Stimulated activated naive CD8-positive, alpha-beta T cell treated with anti-CD3 and anti-CD28 coated beads, Interleukin-15, amount 100 ng/mL, for 72 hours (primary cell): ENCODE measurements around the gene ZNF655.
"Not testable (repeated sequence)": the region's sequence is repeated elsewhere in the genome, so short reads cannot be mapped to it uniquely, and the experiment has no call there.

Experiments used
- ATAC-seq: fragments of 150-1000 bp; cut with Tn5 transposase; 2 replicates; pipeline ENCODE4 v1.10.0; 2021; ENCODE audit warnings: mild to moderate bottlenecking, moderate library complexity
- DNase-seq, 2 donors: peaks; one replicate each; pipeline ENCODE4 v3.0.0; 2021 to 2022
- H3K27ac Mint-ChIP-seq, 2 donors: one replicate each; pipeline ENCODE4 v1.8.0; 2022; ENCODE audit warnings: mild to moderate bottlenecking in 2 of 2, mixed read lengths in 2 of 2, moderate library complexity in 2 of 2
- H3K27me3 Mint-ChIP-seq: one replicate; pipeline ENCODE4 v1.8.0; 2022; ENCODE audit warnings: mixed read lengths
- H3K4me1 Mint-ChIP-seq: one replicate; pipeline ENCODE4 v1.8.0; 2022; ENCODE audit warnings: mild to moderate bottlenecking, mixed read lengths
- H3K4me3 Mint-ChIP-seq, 2 donors: one replicate each; pipeline ENCODE4 v1.8.0; 2022; ENCODE audit warnings: mild to moderate bottlenecking in 2 of 2, mixed read lengths in 2 of 2, moderate library complexity in 1 of 2
- H3K9me3 Mint-ChIP-seq, 2 donors: one replicate each; pipeline ENCODE4 v1.8.0; 2022; ENCODE audit warnings: mixed read lengths in 2 of 2

ZNF655 gene

GRCh38 chr7:99551767-99552463 is 6.5 kb upstream of the ZNF655 start, which contains the start of gene FAM200A:
Gene FAM200A, minus strand, starts transcription at chr7:99552114. Its CDS starts 3,707 bp downstream, at chr7:99548407.
- H3K9me3 Mint-ChIP-seq: no peaks in the 10 kb centered on the region
- H3K4me1 Mint-ChIP-seq: peaks cover 36% of the 10 kb centered on the region
- peak within 1 kb of the TSS; percentile 90 to 96 for H3K27ac Mint-ChIP-seq
- peak; percentile 72 to 81 for DNase-seq
- H3K4me3 Mint-ChIP-seq: peak within 1 kb of the TSS; percentile 90 to 91
- peak; percentile 100 for ATAC-seq
- H3K27me3 Mint-ChIP-seq: no peaks in the 10 kb centered on the region

GRCh38 chr7:99553039-99553438 is 5.4 kb upstream of the ZNF655 start:
- Mint-ChIP-seq H3K27me3 (no peaks in the 10 kb centered on the region), H3K27ac (no peak overlapping the region), H3K4me1 (peaks cover 43% of the 10 kb centered on the region), H3K4me3 (no peak overlapping the region), H3K9me3 (no peaks in the 10 kb centered on the region)
- DNase-seq (no peak), ATAC-seq (no peak)

- Mint-ChIP-seq H3K27me3 (no peaks in the 10 kb centered on the region), H3K4me3 (no peak overlapping the region), H3K4me1 (peaks cover 43% of the 10 kb centered on the region), H3K27ac (no peak overlapping the region), H3K9me3 (no peaks in the 10 kb centered on the region)
- DNase-seq (no peak), ATAC-seq (no peak)
Observed at GRCh38 chr7:99554939-99555338, 3.5 kb upstream of the ZNF655 start.

- H3K9me3 Mint-ChIP-seq: no peaks in the 10 kb centered on the region
- DNase-seq: no peak
- ATAC-seq: no peak
- H3K27me3 Mint-ChIP-seq: no peaks in the 10 kb centered on the region
- H3K4me3 Mint-ChIP-seq: peak overlapping the region; percentile 92 to 100
- H3K27ac Mint-ChIP-seq: peak overlapping the region; percentile 71 to 86
- peaks cover 52% of the 10 kb centered on the region for H3K4me1 Mint-ChIP-seq
Observed at GRCh38 chr7:99557196-99557607, 1.2 kb upstream of the ZNF655 start.

- Mint-ChIP-seq H3K4me1 (peaks cover 57% of the 10 kb centered on the region), H3K27ac (peak overlapping the region; percentile 99 to 100), H3K4me3 (peak overlapping the region; percentile 92 to 100), H3K27me3 (no peaks in the 10 kb centered on the region), H3K9me3 (no peaks in the 10 kb centered on the region)
- DNase-seq (no peak), ATAC-seq (peak; percentile 62)
Observed at GRCh38 chr7:99557940-99558305, 519 bp upstream of the ZNF655 start.

GRCh38 chr7:99559175-99559915 is 903 bp downstream of the ZNF655 start:
- H3K27ac Mint-ChIP-seq: peak overlapping the region; percentile 99 to 100

GRCh38 chr7:99560834-99561736 is 2.6 kb downstream of the ZNF655 start:
- Mint-ChIP-seq H3K4me3 (peak overlapping the region; percentile 49 to 100), H3K9me3 (no peaks in the 10 kb centered on the region), H3K27ac (peak overlapping the region; percentile 49 to 54), H3K27me3 (no peaks in the 10 kb centered on the region), H3K4me1 (peaks cover 63% of the 10 kb centered on the region)
- no peak for ATAC-seq
- DNase-seq: no peak

More at GRCh38 chr7:99559175-99559915, 903 bp downstream of the ZNF655 start:
- no peak for DNase-seq
- no peak for ATAC-seq
- Mint-ChIP-seq H3K27me3 (no peaks in the 10 kb centered on the region), H3K9me3 (no peaks in the 10 kb centered on the region), H3K4me1 (peaks cover 65% of the 10 kb centered on the region), H3K4me3 (peak overlapping the region; percentile 92 to 100)

GRCh38 chr7:99561737-99562051 is 3.3 kb downstream of the ZNF655 start:
- H3K4me3 Mint-ChIP-seq: peak overlapping the region in 1 of 2 donors; percentile 8
- H3K27ac Mint-ChIP-seq: no peak overlapping the region
- no peaks in the 10 kb centered on the region for H3K27me3 Mint-ChIP-seq
- H3K9me3 Mint-ChIP-seq: no peaks in the 10 kb centered on the region
- H3K4me1 Mint-ChIP-seq: peaks cover 63% of the 10 kb centered on the region
- no peak for DNase-seq
- no peak for ATAC-seq

- H3K27ac Mint-ChIP-seq: peak overlapping the region; percentile 42 to 47
- no peak for ATAC-seq
- no peaks in the 10 kb centered on the region for H3K9me3 Mint-ChIP-seq
- no peaks in the 10 kb centered on the region for H3K27me3 Mint-ChIP-seq
- H3K4me1 Mint-ChIP-seq: peaks cover 58% of the 10 kb centered on the region
- no peak for DNase-seq
- H3K4me3 Mint-ChIP-seq: peak overlapping the region in 1 of 2 donors; percentile 23
Observed at GRCh38 chr7:99562114-99562784, 3.8 kb downstream of the ZNF655 start.

GRCh38 chr7:99562832-99563231 is 4.4 kb downstream of the ZNF655 start:
- ATAC-seq (peak; percentile 68), DNase-seq (peak; percentile 43 to 62)
- H3K27me3 Mint-ChIP-seq: no peaks in the 10 kb centered on the region
- H3K27ac Mint-ChIP-seq: peak overlapping the region; percentile 42 to 47
- peak overlapping the region; percentile 23 to 59 for H3K4me3 Mint-ChIP-seq
- no peaks in the 10 kb centered on the region for H3K9me3 Mint-ChIP-seq
- H3K4me1 Mint-ChIP-seq: peaks cover 55% of the 10 kb centered on the region

GRCh38 chr7:99563650-99564049 is 5.2 kb downstream of the ZNF655 start:
- H3K4me1 Mint-ChIP-seq: peaks cover 55% of the 10 kb centered on the region
- ATAC-seq (no peak), DNase-seq (no peak)
- H3K27ac Mint-ChIP-seq: peak overlapping the region; percentile 67 to 86
- H3K9me3 Mint-ChIP-seq: no peaks in the 10 kb centered on the region
- H3K27me3 Mint-ChIP-seq: no peaks in the 10 kb centered on the region
- no peak overlapping the region for H3K4me3 Mint-ChIP-seq

- DNase-seq, ATAC-seq, H3K4me3 Mint-ChIP-seq, H3K27ac Mint-ChIP-seq, H3K9me3 Mint-ChIP-seq, H3K27me3 Mint-ChIP-seq: not testable (repeated sequence)
- peaks cover 16% of the 10 kb centered on the region for H3K4me1 Mint-ChIP-seq
Observed at GRCh38 chr7:99568770-99569169, 10.3 kb downstream of the ZNF655 start.

- Mint-ChIP-seq H3K27me3 (no peaks in the 10 kb centered on the region), H3K9me3 (no peaks in the 10 kb centered on the region), H3K4me1 (no peaks in the 10 kb centered on the region), H3K4me3 (no peak overlapping the region), H3K27ac (peak overlapping the region in 1 of 2 donors; percentile 27)
- no peak for ATAC-seq
- no peak for DNase-seq
Observed at GRCh38 chr7:99571768-99572167, 13.3 kb downstream of the ZNF655 start.

GRCh38 chr7:99573257-99573656 is 14.8 kb downstream of the ZNF655 start:
- H3K27ac Mint-ChIP-seq: no peak overlapping the region
- no peak overlapping the region for H3K4me3 Mint-ChIP-seq
- no peaks in the 10 kb centered on the region for H3K9me3 Mint-ChIP-seq
- H3K27me3 Mint-ChIP-seq: no peaks in the 10 kb centered on the region
- ATAC-seq (no peak), DNase-seq (no peak)
- no peaks in the 10 kb centered on the region for H3K4me1 Mint-ChIP-seq

- no peaks in the 10 kb centered on the region for H3K27me3 Mint-ChIP-seq
- H3K27ac Mint-ChIP-seq: no peak overlapping the region
- ATAC-seq (no peak), DNase-seq (no peak)
- H3K4me1 Mint-ChIP-seq: peaks cover 20% of the 10 kb centered on the region
- no peaks in the 10 kb centered on the region for H3K9me3 Mint-ChIP-seq
- no peak overlapping the region for H3K4me3 Mint-ChIP-seq
Observed at GRCh38 chr7:99576251-99576650, 17.8 kb downstream of the ZNF655 start.
